ENCODE results near the gene NEK5.

Gene NEK5

GRCh38 chr13:52004511-52005170, 124.2 kb downstream of the NEK5 start:
- no peak overlapping the region for H3K4me3 ChIP-seq (ENCODE audit: low read depth in 1 of 2, low read length in 2 of 2)
- no peaks in the 10 kb centered on the region for H3K36me3 ChIP-seq (ENCODE audit: control insufficient read depth in 1 of 2, insufficient read depth in 2 of 2, low read length in 2 of 2)
- no peaks in the 10 kb centered on the region for H3K27me3 ChIP-seq (ENCODE audit: control insufficient read depth in 1 of 2, insufficient read depth in 2 of 2, low read length in 2 of 2)
- no peak overlapping the region for H3K9ac ChIP-seq (ENCODE audit: low read depth in 1 of 2, low read length in 2 of 2)
- no peak overlapping the region for H3K27ac ChIP-seq (ENCODE audit: low read depth, low read length)
- H3K4me1 ChIP-seq (ENCODE audit: control insufficient read depth in 1 of 2, insufficient read depth in 2 of 2, low read length in 2 of 2), result peaks cover 35 to 39% of the 10 kb centered on the region in 2 donors
- H3K9me3 ChIP-seq (ENCODE audit: control insufficient read depth in 1 of 2, low read length in 2 of 2), result no peaks in the 10 kb centered on the region

GRCh38 chr13:52003541-52003940, 125.3 kb downstream of the NEK5 start:
- Histone ChIP-seq H3K4me3 (ENCODE audit: low read depth in 1 of 2, low read length in 2 of 2) (no peak overlapping the region), H3K36me3 (ENCODE audit: control insufficient read depth in 1 of 2, insufficient read depth in 2 of 2, low read length in 2 of 2) (no peaks in the 10 kb centered on the region), H3K9me3 (ENCODE audit: control insufficient read depth in 1 of 2, low read length in 2 of 2) (no peaks in the 10 kb centered on the region)

GRCh38 chr13:52002361-52002760, 126.5 kb downstream of the NEK5 start:
- H3K4me3 ChIP-seq (ENCODE audit: low read depth in 1 of 2, low read length in 2 of 2), result no peak overlapping the region
- H3K27ac ChIP-seq (ENCODE audit: low read depth, low read length), result no peak overlapping the region
- no peaks in the 10 kb centered on the region for H3K27me3 ChIP-seq (ENCODE audit: control insufficient read depth in 1 of 2, insufficient read depth in 2 of 2, low read length in 2 of 2)
- no peaks in the 10 kb centered on the region for H3K9me3 ChIP-seq (ENCODE audit: control insufficient read depth in 1 of 2, low read length in 2 of 2)
- H3K9ac ChIP-seq (ENCODE audit: low read depth in 1 of 2, low read length in 2 of 2), result no peak overlapping the region
- peaks cover 51 to 55% of the 10 kb centered on the region in 2 donors for H3K4me1 ChIP-seq (ENCODE audit: control insufficient read depth in 1 of 2, insufficient read depth in 2 of 2, low read length in 2 of 2)
- no peaks in the 10 kb centered on the region for H3K36me3 ChIP-seq (ENCODE audit: control insufficient read depth in 1 of 2, insufficient read depth in 2 of 2, low read length in 2 of 2)

More at GRCh38 chr13:52003541-52003940, 125.3 kb downstream of the NEK5 start:
- H3K27me3 ChIP-seq (ENCODE audit: control insufficient read depth in 1 of 2, insufficient read depth in 2 of 2, low read length in 2 of 2), result no peaks in the 10 kb centered on the region
- no peak overlapping the region for H3K9ac ChIP-seq (ENCODE audit: low read depth in 1 of 2, low read length in 2 of 2)
- H3K4me1 ChIP-seq (ENCODE audit: control insufficient read depth in 1 of 2, insufficient read depth in 2 of 2, low read length in 2 of 2), result peaks cover 45 to 50% of the 10 kb centered on the region in 2 donors
- no peak overlapping the region for H3K27ac ChIP-seq (ENCODE audit: low read depth, low read length)

- Histone ChIP-seq H3K36me3 (ENCODE audit: control insufficient read depth in 1 of 2, insufficient read depth in 2 of 2, low read length in 2 of 2) (no peaks in the 10 kb centered on the region), H3K9me3 (ENCODE audit: control insufficient read depth in 1 of 2, low read length in 2 of 2) (no peaks in the 10 kb centered on the region), H3K27me3 (ENCODE audit: control insufficient read depth in 1 of 2, insufficient read depth in 2 of 2, low read length in 2 of 2) (peaks cover 0 to 3% of the 10 kb centered on the region in 2 donors), H3K9ac (ENCODE audit: low read depth in 1 of 2, low read length in 2 of 2) (no peak overlapping the region), H3K4me1 (ENCODE audit: control insufficient read depth in 1 of 2, insufficient read depth in 2 of 2, low read length in 2 of 2) (peaks cover 52 to 59% of the 10 kb centered on the region in 2 donors), H3K27ac (ENCODE audit: low read depth, low read length) (no peak overlapping the region), H3K4me3 (ENCODE audit: low read depth in 1 of 2, low read length in 2 of 2) (no peak overlapping the region)
Measured at GRCh38 chr13:52001120-52001731, 127.6 kb downstream of the NEK5 start.

GRCh38 chr13:51999921-52000320, 129.0 kb downstream of the NEK5 start:
- Histone ChIP-seq H3K36me3 (ENCODE audit: control insufficient read depth in 1 of 2, insufficient read depth in 2 of 2, low read length in 2 of 2) (no peaks in the 10 kb centered on the region), H3K4me3 (ENCODE audit: low read depth in 1 of 2, low read length in 2 of 2) (peak overlapping the region in 1 of 2 donors; percentile 26), H3K9me3 (ENCODE audit: control insufficient read depth in 1 of 2, low read length in 2 of 2) (no peaks in the 10 kb centered on the region), H3K9ac (ENCODE audit: low read depth in 1 of 2, low read length in 2 of 2) (no peak overlapping the region), H3K27ac (ENCODE audit: low read depth, low read length) (no peak overlapping the region), H3K4me1 (ENCODE audit: control insufficient read depth in 1 of 2, insufficient read depth in 2 of 2, low read length in 2 of 2) (peaks cover 60 to 69% of the 10 kb centered on the region in 2 donors), H3K27me3 (ENCODE audit: control insufficient read depth in 1 of 2, insufficient read depth in 2 of 2, low read length in 2 of 2) (peaks cover 0 to 3% of the 10 kb centered on the region in 2 donors)

- Histone ChIP-seq H3K27ac (ENCODE audit: low read depth, low read length) (no peak overlapping the region), H3K9ac (ENCODE audit: low read depth in 1 of 2, low read length in 2 of 2) (no peak overlapping the region), H3K27me3 (ENCODE audit: control insufficient read depth in 1 of 2, insufficient read depth in 2 of 2, low read length in 2 of 2) (peaks cover 0 to 3% of the 10 kb centered on the region in 2 donors), H3K4me3 (ENCODE audit: low read depth in 1 of 2, low read length in 2 of 2) (peak overlapping the region in 1 of 2 donors; percentile 26), H3K9me3 (ENCODE audit: control insufficient read depth in 1 of 2, low read length in 2 of 2) (no peaks in the 10 kb centered on the region), H3K36me3 (ENCODE audit: control insufficient read depth in 1 of 2, insufficient read depth in 2 of 2, low read length in 2 of 2) (no peaks in the 10 kb centered on the region), H3K4me1 (ENCODE audit: control insufficient read depth in 1 of 2, insufficient read depth in 2 of 2, low read length in 2 of 2) (peaks cover 57 to 66% of the 10 kb centered on the region in 2 donors)
Measured at GRCh38 chr13:51999510-51999911, 129.4 kb downstream of the NEK5 start.

- Histone ChIP-seq H3K4me1 (ENCODE audit: control insufficient read depth in 1 of 2, insufficient read depth in 2 of 2, low read length in 2 of 2) (peaks cover 51 to 62% of the 10 kb centered on the region in 2 donors), H3K9ac (ENCODE audit: low read depth in 1 of 2, low read length in 2 of 2) (no peak overlapping the region), H3K4me3 (ENCODE audit: low read depth in 1 of 2, low read length in 2 of 2) (no peak overlapping the region), H3K27ac (ENCODE audit: low read depth, low read length) (no peak overlapping the region), H3K9me3 (ENCODE audit: control insufficient read depth in 1 of 2, low read length in 2 of 2) (no peaks in the 10 kb centered on the region), H3K27me3 (ENCODE audit: control insufficient read depth in 1 of 2, insufficient read depth in 2 of 2, low read length in 2 of 2) (peaks cover 0 to 3% of the 10 kb centered on the region in 2 donors), H3K36me3 (ENCODE audit: control insufficient read depth in 1 of 2, insufficient read depth in 2 of 2, low read length in 2 of 2) (no peaks in the 10 kb centered on the region)
Measured at GRCh38 chr13:51998723-51999509, 130.0 kb downstream of the NEK5 start.

DNA sequence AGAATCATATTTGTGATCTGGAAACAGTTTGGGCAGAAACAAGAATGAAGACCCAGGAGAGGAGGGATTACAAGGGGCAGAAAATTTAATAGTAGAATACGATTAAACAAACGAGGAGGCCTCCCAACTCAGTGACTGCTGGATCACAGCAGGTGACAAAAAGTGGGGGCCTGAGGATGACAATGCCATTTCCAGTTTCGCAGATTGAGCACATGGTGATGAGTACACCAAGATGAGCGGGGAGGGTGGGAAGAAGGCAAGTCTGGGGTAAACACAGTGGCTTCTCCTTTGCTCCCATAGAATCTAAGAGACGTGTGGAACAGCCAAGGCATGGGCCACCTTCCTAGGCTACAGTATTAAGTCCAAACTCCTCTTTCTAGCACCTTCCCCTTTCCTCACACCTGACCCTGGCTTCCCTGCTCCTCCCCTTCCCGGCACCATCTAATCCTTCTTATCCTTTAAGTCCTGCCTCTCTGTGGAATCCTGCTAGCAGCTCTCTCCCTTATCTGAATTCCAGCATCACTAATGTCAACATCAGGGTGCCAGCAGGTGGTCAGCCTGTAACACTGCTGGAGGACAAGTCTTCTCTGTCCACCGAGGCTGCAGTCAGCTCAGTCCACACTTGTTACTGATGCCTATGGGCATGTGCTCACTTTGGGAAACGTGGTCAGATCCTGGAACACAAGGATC, 131.1 kb downstream of the NEK5 start:
- Histone ChIP-seq H3K4me3 (ENCODE audit: low read depth in 1 of 2, low read length in 2 of 2) (no peak overlapping the region), H3K9me3 (ENCODE audit: control insufficient read depth in 1 of 2, low read length in 2 of 2) (no peaks in the 10 kb centered on the region), H3K27me3 (ENCODE audit: control insufficient read depth in 1 of 2, insufficient read depth in 2 of 2, low read length in 2 of 2) (peaks cover 0 to 3% of the 10 kb centered on the region in 2 donors), H3K9ac (ENCODE audit: low read depth in 1 of 2, low read length in 2 of 2) (no peak overlapping the region), H3K27ac (ENCODE audit: low read depth, low read length) (no peak overlapping the region), H3K4me1 (ENCODE audit: control insufficient read depth in 1 of 2, insufficient read depth in 2 of 2, low read length in 2 of 2) (peaks cover 45 to 51% of the 10 kb centered on the region in 2 donors), H3K36me3 (ENCODE audit: control insufficient read depth in 1 of 2, insufficient read depth in 2 of 2, low read length in 2 of 2) (no peaks in the 10 kb centered on the region)

- H3K36me3 ChIP-seq (ENCODE audit: control insufficient read depth in 1 of 2, insufficient read depth in 2 of 2, low read length in 2 of 2), result no peaks in the 10 kb centered on the region
- H3K9me3 ChIP-seq (ENCODE audit: control insufficient read depth in 1 of 2, low read length in 2 of 2), result no peaks in the 10 kb centered on the region
- H3K4me3 ChIP-seq (ENCODE audit: low read depth in 1 of 2, low read length in 2 of 2), result no peak overlapping the region
- no peak overlapping the region for H3K9ac ChIP-seq (ENCODE audit: low read depth in 1 of 2, low read length in 2 of 2)
- peaks cover 0 to 3% of the 10 kb centered on the region in 2 donors for H3K27me3 ChIP-seq (ENCODE audit: control insufficient read depth in 1 of 2, insufficient read depth in 2 of 2, low read length in 2 of 2)
- H3K27ac ChIP-seq (ENCODE audit: low read depth, low read length), result no peak overlapping the region
- H3K4me1 ChIP-seq (ENCODE audit: control insufficient read depth in 1 of 2, insufficient read depth in 2 of 2, low read length in 2 of 2), result peaks cover 45 to 51% of the 10 kb centered on the region in 2 donors
Measured at GRCh38 chr13:51997186-51997585, 131.7 kb downstream of the NEK5 start.
